ENCODE data around the gene COMMD6. TPM values are rescaled to one million over a fixed set of nuclear protein-coding genes. Genes with fewer than 3 reads are reported as not detected.

The COMMD6 gene
- total and polyA plus RNA-seq, 2 of the 13 experiments (the other 11 are each of a cell fraction or from before 2014, with no cell fraction given) = 97.0 to 164 TPM

GRCh38 chr13:75533861-75534260, 3.8 kb downstream of the COMMD6 start:
- ChIA-PET POLR2A (no interaction called here), CTCF (ENCODE audit: low intra/inter-chr PET ratio, low total read pairs) (no interaction called here)
- H3K36me3 ChIP-seq (replicated peaks in 1 of 2; ENCODE audit: control insufficient read depth in 1 of 2, insufficient read depth in 2 of 2, low read length in 2 of 2) = 0 out of 5 replicates have a peak, but pooled peaks cover 0 to 7% of the 10 kb centered on the region in 2 experiments
- H3K4me3 ChIP-seq (replicated peaks in 1 of 3; ENCODE audit: insufficient read depth in 1 of 3, low read depth in 2 of 3, low read length in 3 of 3) = no peak overlapping the region
- FAIRE-seq = no peak
- BruUV-seq (replicated peaks) = no TSS peak
- H3K9ac ChIP-seq (ENCODE audit: insufficient read depth, low read depth, low read length) = no peak overlapping the region
- H2AFZ ChIP-seq (ENCODE audit: low read length) = no peak overlapping the region
- ATAC-seq = no peak
- H3K27me3 ChIP-seq (ENCODE audit: control insufficient read depth in 1 of 2, insufficient read depth in 2 of 2, low read length in 2 of 2) = no peaks in the 10 kb centered on the region
- H3K4me1 ChIP-seq (ENCODE audit: insufficient read depth, low read length) = peaks cover 41% of the 10 kb centered on the region
- peaks cover 17% of the 10 kb centered on the region for H3K79me2 ChIP-seq (ENCODE audit: insufficient read depth, low read length)
- TF ChIP-seq AHR (CRISPR knock-in tag; IDR thresholded peaks at IDR 0.05) (no peak), ZNF232 (CRISPR knock-in tag; IDR thresholded peaks at IDR 0.05; ENCODE audit: borderline replicate concordance) (no peak), TOE1 (CRISPR knock-in tag; IDR thresholded peaks at IDR 0.05) (no peak), ZNF800 (CRISPR knock-in tag; IDR thresholded peaks at IDR 0.05) (no peak), PITX1 (CRISPR knock-in tag; IDR thresholded peaks at IDR 0.05) (no peak), NFYB (CRISPR knock-in tag; IDR thresholded peaks at IDR 0.05) (no peak), ZNF678 (CRISPR knock-in tag; IDR thresholded peaks at IDR 0.05) (no peak), IRF1 (CRISPR knock-in tag; IDR thresholded peaks at IDR 0.05; ENCODE audit: low read depth) (no peak), MXD3 (CRISPR knock-in tag; IDR thresholded peaks at IDR 0.05) (no peak), ATF7 (IDR thresholded peaks at IDR 0.05) (no peak), ATF7 (CRISPR knock-in tag; IDR thresholded peaks at IDR 0.05) (no peak), GTF3A (CRISPR knock-in tag; conservative IDR thresholded peaks at IDR 0.05) (no peak), ZNF24 (IDR thresholded peaks at IDR 0.05) (no peak), HNF4A (CRISPR knock-in tag; IDR thresholded peaks at IDR 0.05) (no peak), ATF5 (CRISPR knock-in tag; IDR thresholded peaks at IDR 0.05; ENCODE audit: low read depth) (no peak)
- no peaks in the 10 kb centered on the region for H4K20me1 ChIP-seq (ENCODE audit: insufficient read depth, low read length)
- H3K4me2 ChIP-seq (ENCODE audit: low read depth, low read length) = no peak overlapping the region
- in situ Hi-C loops (cut with HindIII; ENCODE audit: extremely low pct_ligation_motif_present, low pct_unique_long_range_greater_than_20kb) = no loop called here
- no peak overlapping the region for H3K27ac ChIP-seq (ENCODE audit: extremely low read length, insufficient read depth, low read length)
- WGBS (ENCODE audit: low lambda C conversion rate) = 100% methylated on average over 1 of the region's 1 CpG
- intact Hi-C loops (cut with micrococcal nuclease; ENCODE audit: unreplicated experiment) = no loop called here
- DNase-seq (ENCODE audit: low spot score) = no peak
- no peaks in the 10 kb centered on the region for H3K9me3 ChIP-seq (ENCODE audit: low read length)

Measured in HepG2 (cell line).